ENCODE results near the gene DNAJC16.

Gene DNAJC16

GRCh38 chr1:15618077-15618654 lies 91.5 kb downstream of the DNAJC16 start (continued):
- TF ChIP-seq PBX3 (CRISPR knock-in tag; IDR thresholded peaks at IDR 0.05) (no peak), PATZ1 (tag by site-specific recombination; IDR thresholded peaks at IDR 0.05) (0 out of 2 replicates have a peak, but pooled peaks have one; percentile 9), ZNF747 (tag by site-specific recombination; IDR thresholded peaks at IDR 0.05) (no peak), ZNF335 (tag by site-specific recombination; conservative IDR thresholded peaks at IDR 0.05) (0 out of 2 replicates have a peak, but pooled peaks have one; percentile 14), ZNF513 (tag by site-specific recombination; IDR thresholded peaks at IDR 0.05) (no peak), ZNF629 (tag by site-specific recombination; IDR thresholded peaks at IDR 0.05) (no peak; the same call in 1 of the 2 replicates), ZNF18 (tag by site-specific recombination; IDR thresholded peaks at IDR 0.05) (no peak), KLF7 (tag by site-specific recombination; IDR thresholded peaks at IDR 0.05; ENCODE audit: borderline replicate concordance) (peak; percentile 6; the same call in 1 of the 2 replicates), ZNF26 (tag by site-specific recombination; IDR thresholded peaks at IDR 0.05) (no peak), ZBTB7A (tag by site-specific recombination; IDR thresholded peaks at IDR 0.05; ENCODE audit: low read depth) (no peak), ZBTB44 (tag by site-specific recombination; IDR thresholded peaks at IDR 0.05) (no peak), KLF8 (tag by site-specific recombination; IDR thresholded peaks at IDR 0.05) (peak; percentile 3; the same call in 1 of the 2 replicates), ZNF776 (tag by site-specific recombination; IDR thresholded peaks at IDR 0.05; ENCODE audit: borderline replicate concordance) (no peak)

- CTCF ChIA-PET, result interaction anchor here (0.7 kb wide), 1 partner anchor 275 kb away, joined by 11 read pairs; no protein-coding TSS in a partner anchor
- Histone ChIP-seq H3K27ac (ENCODE audit: extremely low read depth, low read depth, low read length) (no peak overlapping the region; the same call in 1 of the 2 replicates), H3K9me3 (ENCODE audit: control insufficient read depth, insufficient read depth, low read depth, low read length) (no peaks in the 10 kb centered on the region), H3K4me1 (ENCODE audit: control insufficient read depth, insufficient read depth, low read length) (peaks cover 11% of the 10 kb centered on the region; the same call in 1 of the 2 replicates), H3K4me3 (ENCODE audit: low read depth, low read length) (peak overlapping the region; percentile 59), H3K36me3 (ENCODE audit: control insufficient read depth in 2 of 2, insufficient read depth in 1 of 2, low read length in 2 of 2) (no peaks in the 10 kb centered on the region)
- POLR2A ChIA-PET, result interaction anchor here (0.7 to 4.1 kb wide), 3 partner anchors 15 to 141 kb away, joined by 5 to 23 read pairs (median 5); partner anchors contain the start of gene DNAJC16
- TF ChIP-seq ZBTB6 (tag by site-specific recombination; IDR thresholded peaks at IDR 0.05), result 0 out of 2 replicates have a peak, but pooled peaks have one; percentile 17
- peak; percentile 85 for TF ChIP-seq PRDM6 (tag by site-specific recombination; IDR thresholded peaks at IDR 0.05)
- TF ChIP-seq ZNF391 (tag by site-specific recombination; IDR thresholded peaks at IDR 0.05; ENCODE audit: borderline replicate concordance, low read depth), result no peak
- no peak for TF ChIP-seq PRDM4 (tag by site-specific recombination; IDR thresholded peaks at IDR 0.05)
Measured at GRCh38 chr1:15618655-15619525, 92.2 kb downstream of the DNAJC16 start.
